Head of caudate nucleus (tissue), 42 donors: ENCODE results near the gene COL2A1.

ENCODE experiments used
- DNase-seq, 42 donors: peaks; one replicate each; pipeline versions ENCODE4 v3.0.0 to v3.0.0-alpha.2; 2020 to 2021; ENCODE audit warnings: mixed read lengths in 7 of 42
- intact Hi-C: fragments of 100-400 bp; cut with DNase I; formaldehyde crosslinking; loops from one replicate; pipeline ENCODE4 v1.15.0; 2022

Gene COL2A1

DNA sequence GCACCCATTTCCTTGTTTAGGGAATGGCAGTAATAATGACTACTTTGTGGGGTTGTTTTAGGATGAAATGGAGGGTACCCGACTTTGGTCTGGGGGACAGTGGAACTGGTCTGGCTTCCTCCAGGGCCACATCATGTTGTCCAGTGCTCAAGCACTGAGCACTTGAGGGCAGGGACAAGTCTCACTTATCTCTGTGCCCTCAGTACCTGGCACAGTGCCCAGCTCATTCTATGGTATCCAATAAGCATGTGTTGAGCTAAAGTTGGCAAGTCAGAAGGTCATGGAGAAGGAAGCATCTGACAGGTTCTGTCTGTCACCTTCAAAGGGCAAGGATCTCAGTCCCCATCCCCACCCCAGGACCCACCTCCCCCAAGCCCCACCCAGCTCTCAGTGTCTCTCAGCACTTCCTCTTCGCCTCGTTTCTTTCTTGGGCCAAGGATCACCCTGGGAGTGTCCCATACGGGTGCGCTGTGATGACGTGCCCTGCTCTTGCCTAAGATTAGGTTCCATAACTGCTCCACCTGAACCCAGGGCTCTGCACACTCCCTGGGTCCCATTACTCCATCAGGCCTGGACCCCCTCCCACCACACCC, 65.2 kb downstream of the COL2A1 start:
- DNase-seq = peak in 2 of 42 donors; percentile 5 to 27
- intact Hi-C loops = no loop called here

- DNase-seq = peak in 1 of 42 donors; percentile 26
- intact Hi-C loops = no loop called here
These were observed 65.7 kb downstream of the COL2A1 start for GRCh38 chr12:47938594-47938993.

GRCh38 chr12:47938093-47938492, 66.2 kb downstream of the COL2A1 start:
- intact Hi-C loops = no loop called here
- peak in 1 of 42 donors; percentile 0 for DNase-seq

- DNase-seq = peak in 10 of 42 donors; percentile 11 to 42 (median 27)
- intact Hi-C loops = no loop called here
These were observed 69.1 kb downstream of the COL2A1 start for GRCh38 chr12:47935184-47935583.

GRCh38 chr12:47931187-47931586, 73.1 kb downstream of the COL2A1 start:
- intact Hi-C loops = no loop called here
- DNase-seq = no peak

DNA sequence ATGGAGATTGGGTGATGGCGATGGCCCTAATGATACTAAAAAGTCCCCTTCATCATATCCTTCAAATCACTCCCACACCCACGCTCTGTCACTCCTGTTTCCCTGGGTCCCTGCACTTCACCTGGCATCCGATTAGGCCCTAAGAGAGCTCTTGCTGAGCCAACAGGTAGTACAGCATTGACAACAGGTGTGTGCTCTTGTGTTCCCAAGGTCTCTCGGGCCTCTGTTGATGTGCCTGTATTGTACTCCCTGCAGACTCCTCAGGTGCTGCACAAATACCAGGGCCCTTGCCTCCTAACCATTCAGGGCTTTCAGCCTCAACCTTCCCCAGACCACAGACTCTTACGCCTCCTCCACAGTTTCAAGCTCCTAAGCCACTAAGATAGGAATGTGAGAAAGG, 73.6 kb downstream of the COL2A1 start:
- intact Hi-C loops = no loop called here
- DNase-seq = no peak

GRCh38 chr12:47927346-47927745, 76.9 kb downstream of the COL2A1 start:
- peak in 1 of 42 donors; percentile 23 for DNase-seq
- intact Hi-C loops = no loop called here
